HL-60 (cell line): ENCODE measurements around the gene SERPINF2.

Experiments
- DNase-seq, 2 experiments: peaks; one replicate each; pipeline ENCODE4 v3.0.0-alpha.2; 2010 to 2020; ENCODE audit warnings: low read depth in 1 of 2, low spot score in 1 of 2
- H3K27ac ChIP-seq: fragments of 250-450 bp; sonication (Bioruptor Pico); replicated peaks from 2 replicates; pipeline ENCODE4 v1.5.1; 2020; ENCODE audit warnings: mild to moderate bottlenecking, moderate library complexity
- H3K27me3 ChIP-seq: fragments of 250-450 bp; sonication (Bioruptor Pico); 2 replicates; pipeline ENCODE4 v1.5.1; 2021; ENCODE audit warnings: mild to moderate bottlenecking, moderate library complexity; ENCODE audit not compliant: insufficient read depth, poor library complexity, severe bottlenecking
- H3K4me3 ChIP-seq: replicated peaks from 2 replicates; pipeline ENCODE4 v1.5.1; 2011; ENCODE audit warnings: mild to moderate bottlenecking, control low read depth, low read length; ENCODE audit not compliant: insufficient read depth
- CTCF ChIP-seq: IDR thresholded peaks from one replicate; pipeline ENCODE4 v1.5.1; 2011; ENCODE audit warnings: low read length, control low read depth, inconsistent platforms; ENCODE audit not compliant: insufficient read depth
- GABPA ChIP-seq: IDR thresholded peaks from 2 replicates; pipeline ENCODE4 v1.6.1; 2012; ENCODE audit warnings: low read depth
- POLR2AphosphoS5 ChIP-seq: IDR thresholded peaks from 2 replicates; pipeline ENCODE4 v1.6.1; 2012; ENCODE audit warnings: low read depth
- REST ChIP-seq: IDR thresholded peaks from 2 replicates; pipeline ENCODE4 v1.6.1; 2012; ENCODE audit warnings: low read depth; ENCODE audit not compliant: insufficient replicate concordance
- SPI1 ChIP-seq: IDR thresholded peaks from 2 replicates; pipeline ENCODE4 v1.6.1; 2012; ENCODE audit warnings: low read depth, mild to moderate bottlenecking, borderline replicate concordance

The SERPINF2 gene

GRCh38 chr17:1732241-1732832, 10.3 kb upstream of the SERPINF2 start:
- TF ChIP-seq POLR2AphosphoS5 (no peak), CTCF (no peak), REST (no peak), GABPA (no peak), SPI1 (no peak)
- no peak for DNase-seq
- Histone ChIP-seq H3K4me3 (no peak overlapping the region), H3K27ac (no peak overlapping the region), H3K27me3 (no peaks in the 10 kb centered on the region)

- Histone ChIP-seq H3K27me3 (no peaks in the 10 kb centered on the region), H3K4me3 (no peak overlapping the region), H3K27ac (no peak overlapping the region)
- TF ChIP-seq POLR2AphosphoS5: no peak
- no peak for DNase-seq
Measured at GRCh38 chr17:1732833-1733321, 9.8 kb upstream of the SERPINF2 start.

GRCh38 chr17:1733759-1734158, 8.9 kb upstream of the SERPINF2 start:
- no peak overlapping the region for H3K4me3 ChIP-seq
- TF ChIP-seq REST: no peak
- TF ChIP-seq POLR2AphosphoS5: no peak
- TF ChIP-seq CTCF: no peak
- no peak for TF ChIP-seq SPI1
- TF ChIP-seq GABPA: no peak
- DNase-seq: no peak
- H3K27ac ChIP-seq: no peak overlapping the region
- no peaks in the 10 kb centered on the region for H3K27me3 ChIP-seq

- Histone ChIP-seq H3K27me3 (no peaks in the 10 kb centered on the region), H3K4me3 (no peak overlapping the region), H3K27ac (peak overlapping the region; percentile 72)
- DNase-seq: no peak
- TF ChIP-seq SPI1: no peak
- no peak for TF ChIP-seq GABPA
- TF ChIP-seq POLR2AphosphoS5: no peak
- TF ChIP-seq REST: no peak
- no peak for TF ChIP-seq CTCF
Measured at GRCh38 chr17:1735418-1735817, 7.3 kb upstream of the SERPINF2 start.
